HG02571 (cell line): ENCODE results near the gene NACAD.

ENCODE experiments used
- ATAC-seq: cut with Tn5 transposase; IDR thresholded peaks from one replicate; pipeline ENCODE4 v1.9.1; 2021; ENCODE audit warnings: mild to moderate bottlenecking, moderate library complexity; ENCODE audit not compliant: unreplicated experiment

The NACAD gene

GRCh38 chr7:45088821-45089340, at the start of gene NACAD:
Gene NACAD (minus strand): TSS chr7:45088969. CDS start chr7:45088894, 75 bp downstream.
- no peak for ATAC-seq

GRCh38 chr7:45136106-45137060, 47.6 kb upstream of the NACAD start:
- no peak for ATAC-seq

GRCh38 chr7:45133877-45134276, 45.1 kb upstream of the NACAD start:
- no peak for ATAC-seq

- ATAC-seq = no peak
Observed at GRCh38 chr7:45133352-45133751, 44.6 kb upstream of the NACAD start.

GRCh38 chr7:45132708-45133320, 44.0 kb upstream of the NACAD start:
- no peak for ATAC-seq

- no peak for ATAC-seq
Observed at GRCh38 chr7:45131891-45132290, 43.1 kb upstream of the NACAD start.

GRCh38 chr7:45130910-45131309, 42.1 kb upstream of the NACAD start:
- no peak for ATAC-seq

GRCh38 chr7:45129906-45130305, 41.1 kb upstream of the NACAD start:
- ATAC-seq = no peak

GRCh38 chr7:45129181-45129800, 40.5 kb upstream of the NACAD start:
- ATAC-seq = no peak

GRCh38 chr7:45126920-45127319, 38.2 kb upstream of the NACAD start:
- no peak for ATAC-seq

GRCh38 chr7:45126201-45126600, 37.4 kb upstream of the NACAD start:
- ATAC-seq = no peak

GRCh38 chr7:45125193-45125904, 36.6 kb upstream of the NACAD start:
- no peak for ATAC-seq

GRCh38 chr7:45123913-45124710, 35.3 kb upstream of the NACAD start:
- no peak for ATAC-seq

- no peak for ATAC-seq
Observed at GRCh38 chr7:45122975-45123860, 34.4 kb upstream of the NACAD start.

- no peak for ATAC-seq
Observed at GRCh38 chr7:45119550-45119949, 30.8 kb upstream of the NACAD start.

- ATAC-seq = no peak
Observed at GRCh38 chr7:45118889-45119331, 30.1 kb upstream of the NACAD start.

GRCh38 chr7:45118292-45118691, 29.5 kb upstream of the NACAD start:
- ATAC-seq = no peak

- ATAC-seq = no peak
Observed at GRCh38 chr7:45117582-45117981, 28.8 kb upstream of the NACAD start.

GRCh38 chr7:45116048-45116447, 27.3 kb upstream of the NACAD start:
- ATAC-seq = no peak
